ENCODE data around the gene SH3BP1. TPM values are rescaled to one million over a fixed set of nuclear protein-coding genes. Genes with fewer than 3 reads are reported as not detected.

SH3BP1 gene
- total RNA-seq, 4 donors from 2014 or later, result 53.1 to 158 (median 84.7) TPM

- TF ChIP-seq POLR2A (IDR thresholded peaks at IDR 0.05), result no peak
- TF ChIP-seq, protein P1, sequence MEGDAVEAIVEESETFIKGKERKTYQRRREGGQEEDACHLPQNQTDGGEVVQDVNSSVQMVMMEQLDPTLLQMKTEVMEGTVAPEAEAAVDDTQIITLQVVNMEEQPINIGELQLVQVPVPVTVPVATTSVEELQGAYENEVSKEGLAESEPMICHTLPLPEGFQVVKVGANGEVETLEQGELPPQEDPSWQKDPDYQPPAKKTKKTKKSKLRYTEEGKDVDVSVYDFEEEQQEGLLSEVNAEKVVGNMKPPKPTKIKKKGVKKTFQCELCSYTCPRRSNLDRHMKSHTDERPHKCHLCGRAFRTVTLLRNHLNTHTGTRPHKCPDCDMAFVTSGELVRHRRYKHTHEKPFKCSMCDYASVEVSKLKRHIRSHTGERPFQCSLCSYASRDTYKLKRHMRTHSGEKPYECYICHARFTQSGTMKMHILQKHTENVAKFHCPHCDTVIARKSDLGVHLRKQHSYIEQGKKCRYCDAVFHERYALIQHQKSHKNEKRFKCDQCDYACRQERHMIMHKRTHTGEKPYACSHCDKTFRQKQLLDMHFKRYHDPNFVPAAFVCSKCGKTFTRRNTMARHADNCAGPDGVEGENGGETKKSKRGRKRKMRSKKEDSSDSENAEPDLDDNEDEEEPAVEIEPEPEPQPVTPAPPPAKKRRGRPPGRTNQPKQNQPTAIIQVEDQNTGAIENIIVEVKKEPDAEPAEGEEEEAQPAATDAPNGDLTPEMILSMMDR (IDR thresholded peaks at IDR 0.05), result no peak
- no peak for TF ChIP-seq POLR2AphosphoS5 (IDR thresholded peaks at IDR 0.05)
- TF ChIP-seq EP300 (IDR thresholded peaks at IDR 0.05; ENCODE audit: low read depth), result no peak
- H3K27ac ChIP-seq, result peak overlapping the region; percentile 83 to 93 (median 88)
- WGBS, 2 donors (ENCODE audit: low coverage in 1 of 2), result 42 to 80% methylated on average over 3 to 11 of the region's 11 CpGs
- no peaks in the 10 kb centered on the region for H3K36me3 ChIP-seq
- peaks cover 46 to 60% (median 49%) of the 10 kb centered on the region in 4 donors for H3K4me1 ChIP-seq
- in situ Hi-C loops (cut with MboI; ENCODE audit: low pct_ligation_motif_present in 1 of 4, low pct_unique_long_range_greater_than_20kb in 1 of 4, low sequenced_read_pairs in 3 of 4) (no loop called here), intact Hi-C loops (cut with DNase I; ENCODE audit: low total_unique reads) (no loop called here)
- H3K4me3 ChIP-seq, result peak overlapping the region in 1 of 4 donors; percentile 18
- H3K9me3 ChIP-seq, result no peaks in the 10 kb centered on the region
- H3K27me3 ChIP-seq, result no peaks in the 10 kb centered on the region
- peak; percentile 54 for DNase-seq
These were observed 6.3 kb upstream of the SH3BP1 start for GRCh38 chr22:37633089-37633624.

- no peaks in the 10 kb centered on the region for H3K27me3 ChIP-seq
- 24% methylated on average over 23 of the region's 24 CpGs; no CpG with 5 or more reads in 1 of the 2 donors for WGBS, 2 donors (ENCODE audit: low coverage in 1 of 2)
- H3K27ac ChIP-seq, result peak overlapping the region; percentile 83 to 93 (median 88)
- peaks cover 51 to 64% (median 52%) of the 10 kb centered on the region in 4 donors for H3K4me1 ChIP-seq
- H3K9me3 ChIP-seq, result no peaks in the 10 kb centered on the region
- DNase-seq, result peak; percentile 84
- in situ Hi-C loops (cut with MboI; ENCODE audit: low pct_ligation_motif_present in 1 of 4, low pct_unique_long_range_greater_than_20kb in 1 of 4, low sequenced_read_pairs in 3 of 4) (no loop called here), intact Hi-C loops (cut with DNase I; ENCODE audit: low total_unique reads) (no loop called here)
- TF ChIP-seq POLR2A (IDR thresholded peaks at IDR 0.05) (no peak), EP300 (IDR thresholded peaks at IDR 0.05; ENCODE audit: low read depth) (no peak), POLR2AphosphoS5 (IDR thresholded peaks at IDR 0.05) (peak in 2 of 3 donors; percentile 28 to 34)
- TF ChIP-seq, protein P1 (IDR thresholded peaks at IDR 0.05), result peak in 1 of 5 experiments; percentile 10
- H3K4me3 ChIP-seq, result peak overlapping the region in 1 of 4 donors; percentile 18
- no peaks in the 10 kb centered on the region for H3K36me3 ChIP-seq
These were observed 5.6 kb upstream of the SH3BP1 start for GRCh38 chr22:37633625-37634416.

- no peaks in the 10 kb centered on the region for H3K36me3 ChIP-seq
- intact Hi-C loops (cut with DNase I; ENCODE audit: low total_unique reads), result no loop called here
- in situ Hi-C loops (cut with MboI; ENCODE audit: low pct_ligation_motif_present in 1 of 4, low pct_unique_long_range_greater_than_20kb in 1 of 4, low sequenced_read_pairs in 3 of 4), result no loop called here
- H3K27me3 ChIP-seq, result no peaks in the 10 kb centered on the region
- peak overlapping the region; percentile 83 to 93 (median 88) for H3K27ac ChIP-seq
- H3K9me3 ChIP-seq, result no peaks in the 10 kb centered on the region
- TF ChIP-seq EP300 (IDR thresholded peaks at IDR 0.05; ENCODE audit: low read depth) (no peak), POLR2AphosphoS5 (IDR thresholded peaks at IDR 0.05) (no peak)
- TF ChIP-seq, protein P1 (IDR thresholded peaks at IDR 0.05), result peak in 1 of 5 experiments; percentile 14
- WGBS, 2 donors (ENCODE audit: low coverage in 1 of 2), result 70% methylated on average over 8 of the region's 8 CpGs; no CpG with 5 or more reads in 1 of the 2 donors
- peaks cover 54 to 69% (median 58%) of the 10 kb centered on the region in 4 donors for H3K4me1 ChIP-seq
- H3K4me3 ChIP-seq, result no peak overlapping the region
- no peak for DNase-seq
These were observed 5.0 kb upstream of the SH3BP1 start for GRCh38 chr22:37634417-37634924.

DNA sequence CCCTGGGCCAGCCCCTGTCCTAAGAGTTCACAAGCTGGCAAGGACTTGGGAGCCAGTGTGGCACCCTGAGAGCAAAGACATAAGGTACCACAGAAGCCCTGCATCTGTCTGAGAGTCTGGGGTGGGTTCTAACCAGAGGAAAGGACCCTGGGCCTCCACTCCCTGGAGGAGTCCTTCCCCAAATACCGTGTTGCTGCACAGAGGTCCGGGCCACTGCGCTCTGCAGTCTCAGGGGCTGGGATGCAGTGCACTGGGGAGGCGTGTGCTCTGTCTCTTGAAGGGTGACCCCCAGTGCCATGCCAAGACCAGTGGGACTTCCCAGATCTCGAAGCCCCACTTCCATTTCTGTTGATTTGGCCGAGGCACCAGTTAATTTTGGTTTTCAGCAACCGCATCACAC, 4.3 kb upstream of the SH3BP1 start:
- no peak for DNase-seq
- no peaks in the 10 kb centered on the region for H3K27me3 ChIP-seq
- H3K4me1 ChIP-seq, result peaks cover 54 to 75% (median 60%) of the 10 kb centered on the region in 4 donors
- H3K9me3 ChIP-seq, result no peaks in the 10 kb centered on the region
- in situ Hi-C loops (cut with MboI; ENCODE audit: low pct_ligation_motif_present in 1 of 4, low pct_unique_long_range_greater_than_20kb in 1 of 4, low sequenced_read_pairs in 3 of 4) (no loop called here), intact Hi-C loops (cut with DNase I; ENCODE audit: low total_unique reads) (no loop called here)
- H3K36me3 ChIP-seq, result no peaks in the 10 kb centered on the region
- no peak for TF ChIP-seq POLR2AphosphoS5 (IDR thresholded peaks at IDR 0.05)
- no peak for TF ChIP-seq POLR2A (IDR thresholded peaks at IDR 0.05)
- TF ChIP-seq, protein P1 (IDR thresholded peaks at IDR 0.05), result no peak
- TF ChIP-seq EP300 (IDR thresholded peaks at IDR 0.05; ENCODE audit: low read depth), result no peak
- H3K27ac ChIP-seq, result peak overlapping the region; percentile 83 to 93 (median 88)
- no peak overlapping the region for H3K4me3 ChIP-seq
- WGBS, 2 donors (ENCODE audit: low coverage in 1 of 2), result 81% methylated on average over 7 of the region's 7 CpGs; no CpG with 5 or more reads in 1 of the 2 donors
